ENCODE measurements around the gene PPM1K.
A peak's percentile ranks its signal among the peaks of the same experiment; 100 is the strongest.

The PPM1K gene

DNA sequence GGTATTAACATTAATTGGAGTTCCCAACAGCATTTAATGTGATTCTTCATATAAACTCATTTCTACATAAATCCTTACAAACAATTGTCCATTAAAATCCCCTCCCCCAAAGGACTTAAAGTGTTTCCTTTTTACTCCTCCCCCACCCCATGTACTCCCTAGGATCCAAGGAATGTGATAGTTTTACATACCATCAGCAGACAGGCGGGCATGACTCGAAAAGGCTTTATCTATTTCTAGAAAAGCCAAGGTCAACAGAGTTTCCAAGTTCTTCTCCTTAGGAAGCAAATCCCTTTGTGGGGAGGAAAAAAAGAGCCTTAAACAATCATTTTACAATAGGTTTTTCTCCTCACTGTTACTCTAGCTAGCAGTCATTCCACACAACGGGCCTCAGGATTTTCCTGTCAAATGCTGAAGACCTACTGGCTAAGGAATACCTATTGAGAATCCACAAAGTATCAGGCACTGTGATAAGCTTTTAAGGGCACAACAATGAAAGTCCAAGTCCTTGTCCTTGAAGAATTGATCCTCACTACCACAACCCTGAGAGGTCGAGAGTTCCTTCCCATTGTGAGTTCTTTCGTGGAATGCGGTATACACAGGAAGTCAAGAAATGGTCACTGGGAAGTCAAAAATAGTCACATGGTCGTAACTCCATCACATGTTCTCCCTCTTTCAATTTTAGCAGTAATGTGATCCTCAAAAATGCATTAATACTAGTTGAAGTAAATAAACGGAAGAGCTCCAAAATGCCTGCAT, 7.2 kb downstream of the PPM1K start:
- DNase-seq: no peak

DNA sequence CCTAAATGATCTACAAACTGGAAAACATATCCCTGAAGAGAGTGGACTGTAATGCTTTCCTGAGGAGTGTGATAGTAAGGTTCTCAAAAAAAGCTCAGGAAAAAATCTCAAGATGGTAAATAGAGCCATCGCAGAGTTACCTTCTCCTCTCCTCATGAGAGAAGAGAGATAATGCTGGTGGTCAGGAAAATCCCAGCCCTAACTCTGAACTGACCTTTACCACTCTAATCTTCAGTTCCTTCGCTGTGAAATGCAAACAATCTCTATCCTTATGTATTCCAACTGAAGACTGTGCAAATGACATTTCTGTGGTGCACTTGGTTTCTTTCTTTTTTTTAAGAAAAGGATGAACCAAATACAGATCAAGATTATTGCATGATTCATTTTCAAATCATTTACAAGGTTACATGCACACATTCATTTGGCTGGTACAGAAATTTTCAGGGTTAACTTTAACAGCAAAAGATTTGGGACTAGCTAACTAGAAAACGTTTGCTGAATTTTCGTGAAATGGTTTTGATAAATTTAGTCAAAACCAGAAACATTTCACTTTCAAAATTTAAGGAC, 8.3 kb downstream of the PPM1K start:
- DNase-seq: no peak

DNA sequence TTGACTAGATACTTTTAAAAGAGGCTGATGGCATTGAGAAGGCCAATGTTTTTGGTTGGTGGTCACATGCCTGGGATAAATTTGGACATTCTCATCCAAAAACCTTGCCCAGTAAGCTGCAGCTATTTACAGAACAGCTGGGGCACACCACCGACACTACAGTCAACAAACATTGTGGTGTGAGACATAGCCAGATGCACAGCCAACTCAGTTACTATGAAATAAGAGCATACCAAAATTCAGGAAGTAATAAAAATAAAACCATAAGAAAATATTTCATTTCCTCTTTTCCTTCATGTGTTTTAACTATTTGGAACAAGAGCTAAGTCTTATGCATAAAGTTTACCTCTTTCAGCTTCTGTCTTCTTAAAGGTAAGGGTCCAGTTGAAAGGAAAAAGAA, 8.8 kb downstream of the PPM1K start:
- DNase-seq: no peak

DNA sequence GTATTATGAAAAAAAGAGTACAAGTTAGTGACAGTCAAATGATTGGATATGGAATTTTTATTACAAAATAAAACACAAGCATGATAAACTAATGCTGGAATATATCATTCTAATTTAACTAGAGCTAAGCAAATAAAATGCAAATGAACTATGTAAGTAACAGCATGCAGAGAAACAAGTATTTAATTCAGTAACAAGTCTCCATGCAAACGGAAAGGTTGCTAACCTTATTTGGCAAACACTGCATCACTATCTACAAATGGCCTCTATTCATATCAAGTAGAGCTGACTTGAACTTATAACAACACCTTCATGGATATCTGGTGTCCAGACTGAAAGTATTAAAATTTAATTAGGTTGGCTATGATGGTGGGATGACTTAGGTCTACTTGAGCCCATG, 15.4 kb downstream of the PPM1K start:
- DNase-seq: no peak

DNA sequence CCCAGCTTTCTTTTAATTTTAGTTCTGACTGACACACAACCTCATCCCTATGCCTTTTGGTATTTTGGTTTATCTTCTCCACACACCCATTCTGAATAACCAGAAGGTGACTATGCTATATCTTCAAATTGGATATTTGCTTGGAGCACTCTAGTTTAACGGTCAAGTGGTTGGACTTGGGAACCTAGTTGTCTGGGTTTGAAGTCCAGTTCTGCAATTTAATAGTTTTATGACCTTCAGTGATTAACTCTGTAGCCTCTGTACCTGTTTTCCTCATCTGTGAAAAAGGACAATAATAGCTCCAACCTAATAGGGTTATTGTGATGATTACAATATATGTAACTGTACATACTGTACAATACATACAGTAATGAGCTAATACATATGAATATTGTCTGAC, 20.0 kb downstream of the PPM1K start:
- no peak for DNase-seq

DNA sequence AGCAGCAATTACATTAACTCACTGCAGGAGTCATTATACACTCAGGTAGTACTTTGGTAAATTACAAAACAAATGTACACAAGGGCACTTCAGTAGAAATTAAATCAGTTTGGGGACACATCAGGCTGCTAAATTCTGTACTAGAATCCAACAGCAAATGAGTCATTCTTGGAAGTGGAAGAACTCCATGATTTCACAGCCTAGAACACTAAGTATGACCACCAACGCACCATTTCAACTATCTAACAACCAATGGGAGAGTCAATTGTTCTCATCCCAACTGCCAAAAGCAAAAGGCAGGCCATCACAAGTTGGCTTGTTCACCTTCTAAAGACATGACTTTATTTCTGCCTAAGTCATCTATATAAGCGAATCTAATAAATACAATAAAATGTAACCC, 26.6 kb downstream of the PPM1K start:
- DNase-seq: no peak

DNA sequence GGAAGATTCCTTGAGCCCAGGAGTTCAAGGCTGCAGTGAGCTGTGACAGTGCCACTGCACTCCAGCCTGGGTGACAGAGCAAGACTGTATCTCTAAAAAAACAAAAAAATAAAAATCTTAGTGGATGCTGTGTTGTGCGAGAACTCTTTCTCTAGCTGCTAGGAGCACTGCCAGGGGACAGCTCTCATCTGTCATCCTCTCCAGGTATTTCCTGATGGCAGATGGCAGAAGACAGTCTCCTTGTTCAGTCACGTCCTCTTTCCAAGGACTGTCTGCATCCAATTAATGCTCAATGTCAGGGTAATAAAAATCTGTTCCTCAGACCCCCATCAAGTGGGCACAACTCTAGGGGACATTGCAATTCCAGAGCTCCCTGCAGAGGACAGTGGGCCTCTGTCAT, 29.2 kb downstream of the PPM1K start:
- no peak for DNase-seq

DNA sequence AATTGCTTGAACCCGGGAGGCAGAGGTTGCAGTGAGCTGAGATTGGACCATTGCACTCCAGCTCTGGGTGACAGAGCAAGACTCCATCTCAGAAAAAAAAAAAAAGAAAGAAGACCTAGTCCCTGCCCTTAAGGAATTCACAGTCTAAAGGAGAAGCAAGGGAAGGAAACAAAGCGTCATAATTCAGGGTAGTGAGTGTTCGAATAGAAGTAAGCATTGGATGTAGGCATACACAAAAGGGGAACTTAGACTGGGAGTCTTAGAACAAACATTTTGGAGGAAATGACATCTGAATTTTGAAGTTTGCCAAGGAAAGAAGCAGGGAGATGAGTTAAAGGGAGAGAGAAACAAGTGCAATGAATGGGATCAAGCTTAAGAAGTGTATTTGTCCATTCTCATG, 32.4 kb downstream of the PPM1K start:
- DNase-seq: no peak

DNA sequence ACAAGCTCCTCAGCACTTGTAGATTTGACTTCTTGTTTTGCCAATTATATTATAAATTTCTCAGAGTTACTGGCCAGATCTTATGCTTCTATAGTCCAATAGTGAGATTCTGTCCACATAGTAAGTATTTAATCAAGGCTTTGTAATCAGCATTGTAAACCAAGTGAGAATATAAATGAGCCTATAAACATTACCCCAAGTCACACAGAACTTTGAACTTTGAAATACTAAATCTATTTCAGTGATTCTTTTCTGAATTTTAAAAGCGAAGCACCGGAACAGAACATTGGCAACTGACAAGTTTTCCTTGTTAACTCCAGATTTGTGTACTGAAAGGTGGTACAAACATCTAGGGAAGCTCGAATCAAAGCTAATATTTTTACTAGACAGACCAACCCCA, 37.2 kb downstream of the PPM1K start:
- DNase-seq: no peak

DNA sequence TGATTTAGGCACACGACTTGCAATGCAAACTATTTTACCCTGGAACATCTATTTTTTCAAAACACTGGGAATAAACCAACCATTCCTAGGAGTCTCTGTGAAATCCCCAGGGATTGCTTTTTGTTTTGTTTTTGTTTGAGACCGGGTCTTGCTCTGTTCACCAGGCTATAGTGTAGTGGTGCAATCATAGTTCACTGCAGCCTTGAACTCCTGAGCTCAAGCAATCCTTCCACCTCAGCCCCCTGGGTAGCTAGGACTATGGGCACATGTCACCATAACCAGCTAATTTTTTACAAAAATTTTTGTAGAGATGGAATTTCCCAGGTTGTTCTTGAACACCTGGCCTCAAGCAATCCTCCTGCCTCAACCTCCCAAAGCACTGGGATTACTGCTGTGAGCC, 37.8 kb downstream of the PPM1K start:
- no peak for DNase-seq

DNA sequence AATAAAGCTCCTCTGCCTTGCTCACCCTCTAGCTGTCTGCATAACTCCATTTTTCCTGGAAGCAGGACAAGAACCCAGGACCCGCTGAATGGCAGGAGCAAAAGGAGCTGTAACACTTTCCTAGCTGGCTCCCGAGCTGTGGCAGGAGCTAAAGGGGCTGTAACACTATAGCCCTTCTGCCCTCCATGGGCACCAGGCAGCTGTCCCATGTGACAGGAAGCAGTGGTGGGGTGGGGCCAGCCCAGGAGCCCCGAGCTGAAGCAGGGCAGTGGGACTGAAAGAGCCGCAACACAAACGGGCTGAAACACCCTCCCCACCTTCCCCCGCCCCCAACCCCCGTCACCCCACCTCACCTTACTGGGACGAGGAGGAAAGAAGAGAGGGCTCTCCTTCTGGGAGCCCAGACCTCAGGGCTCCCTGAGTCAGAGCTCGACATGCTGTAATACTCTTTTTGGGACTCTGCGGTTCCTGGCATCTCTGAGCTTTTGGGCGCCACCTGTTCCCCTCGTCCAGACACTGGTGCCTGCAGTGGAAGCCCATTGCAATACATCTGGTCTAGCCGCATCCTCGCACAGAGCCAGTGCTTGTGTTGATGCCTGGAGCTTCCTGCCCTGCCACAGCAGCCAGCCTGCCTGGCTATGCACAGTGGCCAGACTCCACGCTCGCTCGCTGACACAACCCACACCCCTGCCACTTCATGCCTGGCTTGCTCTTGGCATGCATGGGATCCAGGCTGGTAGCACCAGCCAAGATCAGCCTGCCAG, 39.4 kb downstream of the PPM1K start:
- DNase-seq: peak; percentile 35 to 47

DNA sequence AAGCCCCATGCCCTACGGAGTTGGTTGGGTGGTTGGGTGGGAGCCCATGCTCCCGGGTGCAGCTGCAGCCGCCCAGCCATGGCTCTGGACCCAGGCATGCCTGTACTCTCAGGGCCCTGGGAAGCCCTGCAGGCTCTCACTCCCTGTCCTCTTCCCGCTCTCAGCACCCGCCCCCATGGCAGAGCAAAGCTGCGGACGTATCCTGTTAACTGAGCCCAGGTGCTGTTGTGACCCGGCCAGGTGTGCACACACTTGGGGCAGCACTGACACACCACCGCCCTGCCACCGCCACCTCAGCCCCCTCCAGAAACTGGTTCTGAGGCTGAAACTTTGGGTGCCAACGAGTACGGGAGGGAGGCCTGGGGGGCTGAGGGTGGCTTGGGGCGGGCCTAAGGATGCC, 40.3 kb downstream of the PPM1K start:
- no peak for DNase-seq

DNA sequence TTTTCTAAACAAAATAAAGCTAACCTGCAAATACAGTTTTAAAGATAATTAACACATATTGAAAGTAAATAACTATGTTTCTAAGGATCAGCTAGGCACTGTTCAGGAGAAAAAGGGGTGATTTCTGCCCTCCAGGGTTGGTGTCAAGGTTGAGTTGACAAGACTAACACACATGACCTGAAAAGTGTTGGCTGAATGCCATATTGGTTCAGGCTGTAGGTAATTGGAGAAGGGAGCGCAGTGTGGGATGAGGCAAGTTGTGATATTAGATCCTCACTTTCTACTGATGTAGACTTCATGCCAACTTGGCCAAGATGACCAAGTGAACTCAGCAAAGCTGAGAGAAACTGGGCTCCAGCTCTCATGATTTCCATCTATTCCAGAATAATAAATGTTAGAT, 42.2 kb downstream of the PPM1K start:
- DNase-seq: no peak

DNA sequence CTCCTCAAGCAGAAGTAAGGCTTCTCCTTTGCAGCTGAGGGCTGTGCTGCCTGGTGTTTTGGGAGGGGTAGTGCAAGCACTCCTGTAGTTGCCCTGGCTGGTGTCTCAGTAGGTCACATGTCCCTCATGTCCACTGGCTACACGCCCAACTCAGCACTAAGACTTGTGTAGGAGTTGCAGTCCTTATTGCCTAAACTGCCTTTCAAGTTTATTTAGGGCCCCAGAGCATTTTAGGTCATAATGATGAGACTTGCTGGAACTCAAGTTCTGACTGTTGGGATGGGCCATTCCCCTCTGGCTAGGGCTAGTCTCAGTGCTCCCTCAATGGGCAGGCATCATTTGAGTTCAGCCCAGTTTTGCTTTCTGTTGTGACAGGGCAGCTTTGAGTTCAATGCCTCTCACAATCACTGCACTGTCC, 44.1 kb downstream of the PPM1K start:
- no peak for DNase-seq

DNA sequence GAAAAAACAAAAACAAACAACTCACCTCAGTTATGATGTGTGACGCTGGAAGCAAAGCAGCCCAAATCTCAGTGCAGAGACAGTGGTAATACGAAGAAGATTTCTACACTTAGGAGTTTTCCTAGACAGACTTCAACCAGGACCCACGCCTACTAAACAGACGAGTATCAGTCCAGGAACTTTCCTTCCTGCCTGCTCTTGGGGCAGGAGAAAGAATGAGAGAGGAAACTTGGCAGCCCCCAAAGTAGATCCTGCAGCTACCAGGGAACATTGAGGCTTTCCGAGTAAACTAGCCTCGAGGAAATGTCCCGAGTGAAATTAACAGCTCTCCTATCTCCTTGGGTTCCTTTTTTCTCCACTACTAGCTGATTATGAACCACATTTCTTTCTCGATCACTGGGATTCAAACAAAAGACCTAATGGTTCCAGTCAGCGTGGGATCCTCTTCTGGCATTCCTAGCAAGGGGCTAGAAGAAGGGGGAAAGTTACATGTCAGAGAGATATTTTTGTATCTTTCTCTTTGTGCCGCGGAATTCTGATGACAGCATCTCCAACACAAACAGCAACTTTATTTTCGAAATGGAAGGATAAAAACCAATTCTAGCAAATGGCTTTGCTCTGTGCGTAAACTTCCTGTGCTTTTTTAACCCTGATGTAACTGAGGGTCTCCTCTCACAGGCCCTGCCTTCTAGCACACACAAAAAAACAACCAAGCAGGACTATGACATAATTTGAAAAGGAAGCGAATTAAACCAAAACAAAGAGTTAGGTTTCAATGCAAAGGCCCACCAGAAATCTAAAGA, 53.2 kb downstream of the PPM1K start:
- DNase-seq: no peak

DNA sequence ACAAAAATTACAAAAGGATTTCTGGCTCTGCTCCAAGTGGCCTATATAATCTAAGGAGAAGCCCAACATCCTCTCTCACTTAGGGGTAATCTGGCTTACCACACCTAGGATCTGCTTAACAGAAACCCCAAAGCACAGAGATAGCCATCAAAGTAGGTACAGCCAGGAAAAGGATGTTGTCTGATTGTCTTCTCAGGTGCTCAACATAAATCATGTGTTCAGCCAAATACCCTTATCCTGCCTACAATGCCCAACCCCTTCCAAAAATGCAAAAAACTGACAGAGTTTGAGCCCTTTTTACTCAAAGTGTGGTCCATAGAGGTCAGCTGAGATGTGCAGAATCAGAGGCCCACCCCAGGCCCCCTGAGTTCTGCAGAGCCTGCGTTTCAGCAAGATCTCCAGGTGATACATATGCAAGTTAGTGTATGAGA, 53.9 kb downstream of the PPM1K start:
- no peak for DNase-seq

DNA sequence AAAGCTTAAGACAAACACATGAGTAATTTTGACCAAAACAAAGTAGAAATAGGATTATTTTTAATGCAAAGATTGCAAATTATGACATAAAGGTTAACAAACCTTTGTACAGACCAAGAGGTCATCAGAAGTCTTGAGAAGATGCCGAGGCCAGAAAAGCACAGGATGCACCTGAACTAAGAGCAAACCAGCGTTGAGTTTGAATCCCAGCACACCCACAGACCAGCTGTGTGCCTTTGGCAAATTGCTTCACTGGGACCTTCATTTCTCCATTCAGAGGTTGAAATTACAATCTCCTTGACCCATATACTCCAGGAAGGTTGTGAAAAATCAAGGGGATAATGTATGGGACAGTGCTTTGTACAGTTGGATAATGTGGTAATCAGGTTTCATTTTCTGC, 56.6 kb downstream of the PPM1K start:
- no peak for DNase-seq

DNA sequence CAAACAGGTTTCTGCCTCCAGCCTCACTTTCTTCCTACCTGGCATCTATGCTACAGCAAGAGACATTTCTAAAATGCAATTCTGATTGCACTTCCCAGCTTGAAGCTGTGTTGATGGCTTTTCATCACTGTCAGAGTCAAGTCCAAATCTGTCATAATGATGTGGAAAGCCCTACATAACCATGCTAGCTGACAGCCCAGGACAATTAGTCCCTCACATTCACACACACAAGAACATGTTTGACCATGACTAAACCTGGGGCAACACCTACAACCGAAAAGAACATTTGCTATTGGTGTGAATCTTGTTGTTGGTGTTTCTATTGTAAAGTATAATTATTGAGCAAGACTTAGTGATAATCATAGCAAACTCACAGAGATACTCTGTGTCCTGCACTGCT, 58.2 kb downstream of the PPM1K start:
- DNase-seq: no peak

DNA sequence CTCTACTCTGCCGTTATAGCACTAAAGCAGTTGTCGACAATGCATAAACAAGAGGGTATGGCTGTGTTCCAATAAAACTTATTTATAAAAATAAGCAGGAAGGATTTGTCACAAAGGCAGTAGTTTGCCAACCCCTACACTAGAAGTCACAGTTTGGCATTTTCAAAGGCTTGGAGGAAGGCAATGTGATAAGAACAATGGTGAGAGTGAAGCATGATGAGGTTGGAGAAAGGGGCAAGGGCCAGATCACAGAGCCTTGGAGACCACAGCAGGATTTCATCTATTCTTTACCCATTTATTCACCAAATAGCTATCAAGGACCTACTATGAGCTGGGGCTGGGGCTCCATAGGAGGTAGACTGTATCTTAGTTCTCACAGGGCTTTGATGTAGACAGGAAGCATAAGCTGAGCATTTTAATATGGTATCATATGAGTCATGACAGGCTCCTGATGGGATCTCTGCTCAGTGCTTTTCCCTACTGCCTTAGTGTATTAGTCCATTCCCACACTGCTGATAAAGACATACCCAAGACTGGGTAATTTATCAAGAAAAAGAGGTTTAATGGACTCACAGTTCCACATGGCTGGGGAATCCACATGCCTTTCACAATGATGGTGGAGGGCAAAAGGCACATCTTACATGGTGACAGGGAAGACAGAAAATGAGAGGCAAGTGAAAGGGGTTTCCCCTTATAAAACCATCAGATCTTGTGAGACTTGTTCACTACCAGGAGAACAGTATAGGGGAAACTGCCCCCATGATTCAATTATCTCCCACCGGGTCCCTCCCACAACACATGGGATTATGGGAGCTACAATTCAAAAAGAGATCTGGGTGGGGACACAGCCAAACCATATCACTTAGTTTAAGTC, 58.9 kb downstream of the PPM1K start:
- DNase-seq: no peak

DNA sequence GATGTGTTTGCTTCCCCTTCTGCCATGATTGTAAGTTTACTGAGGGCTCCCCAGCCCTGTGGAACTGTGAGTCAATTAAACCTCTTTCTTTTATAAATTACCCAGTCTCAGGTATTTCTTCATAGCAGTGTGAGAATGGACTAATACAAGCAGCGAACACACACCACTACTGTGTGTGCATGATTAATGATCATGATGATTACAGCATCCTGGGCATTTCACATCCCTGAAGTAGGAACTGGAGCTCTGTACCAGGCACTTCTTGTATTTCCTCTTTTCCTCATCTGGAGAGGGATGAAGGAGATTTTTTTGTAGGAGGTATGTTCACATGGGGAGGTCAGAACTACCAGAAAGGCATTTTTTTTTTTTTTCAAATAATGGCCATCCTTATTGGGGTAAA, 60.8 kb downstream of the PPM1K start:
- DNase-seq: no peak

DNA sequence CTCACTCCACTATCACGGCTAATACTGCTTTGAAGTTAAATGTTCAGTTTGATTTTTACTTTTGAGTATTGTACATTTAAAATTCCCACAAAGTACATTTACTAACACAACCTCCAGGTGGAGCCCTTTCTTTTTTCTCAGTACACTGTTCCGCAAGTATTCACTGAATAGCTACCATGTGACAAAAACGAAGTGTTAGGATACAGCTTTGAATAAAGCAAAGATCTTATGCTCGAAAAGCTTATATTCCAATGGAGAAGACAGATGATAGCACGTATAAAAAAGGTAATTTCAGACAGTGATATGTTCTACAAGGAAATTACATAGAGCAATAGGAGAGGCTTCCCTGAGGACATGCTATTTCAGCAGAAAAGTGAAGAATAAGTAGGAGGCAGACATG, 65.3 kb downstream of the PPM1K start:
- no peak for DNase-seq

DNA sequence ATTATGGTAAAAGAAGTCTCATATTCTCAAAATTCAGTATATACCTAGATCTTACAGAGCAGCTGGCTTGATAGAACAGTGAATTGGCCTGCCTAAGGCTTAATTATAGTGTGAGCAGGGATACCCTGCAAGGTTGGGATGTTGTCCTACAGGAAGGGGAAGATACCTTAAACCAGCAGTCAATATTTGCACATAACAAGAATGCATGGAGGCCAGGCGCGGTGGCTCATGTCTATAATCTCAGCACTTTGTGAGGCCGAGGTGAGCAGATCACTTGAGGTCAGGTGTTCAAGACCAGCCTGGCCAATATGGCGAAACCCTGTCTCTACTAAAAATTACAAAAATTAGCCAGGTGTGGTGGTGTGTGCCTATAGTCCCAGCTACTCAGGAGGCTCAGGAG, 67.2 kb downstream of the PPM1K start:
- DNase-seq: no peak
